HFFc6 (cell line): ENCODE measurements around the gene CRKL. TPM values are rescaled to one million over a fixed set of nuclear protein-coding genes. Genes with fewer than 3 reads are reported as not detected.

Experiments used
- DNase-seq: peaks from one replicate; pipeline ENCODE4 v3.0.0-alpha.2; 2018
- H3K27ac Mint-ChIP-seq: 2 replicates; pipeline ENCODE4 v1.8.0; 2020; ENCODE audit warnings: mild to moderate bottlenecking, mixed read lengths
- H3K27me3 Mint-ChIP-seq: 2 replicates; pipeline ENCODE4 v1.8.0; 2021; ENCODE audit warnings: mild to moderate bottlenecking, moderate library complexity, mixed read lengths; ENCODE audit not compliant: insufficient read depth
- H3K36me3 Mint-ChIP-seq: 2 replicates; pipeline ENCODE4 v1.8.0; 2021; ENCODE audit warnings: low read depth, mixed read lengths
- H3K4me1 Mint-ChIP-seq: 2 replicates; pipeline ENCODE4 v1.8.0; 2020; ENCODE audit warnings: low read depth, mixed read lengths
- H3K4me3 Mint-ChIP-seq: 2 replicates; pipeline ENCODE4 v1.8.0; 2020; ENCODE audit warnings: mild to moderate bottlenecking, moderate library complexity, mixed read lengths
- H3K9me3 Mint-ChIP-seq: 2 replicates; pipeline ENCODE4 v1.8.0; 2020; ENCODE audit warnings: mild to moderate bottlenecking, mixed read lengths
- total RNA-seq, 6 experiments: library from RNA; stranded (reverse); fragmentation: NEBNext Ultra II Directional; extraction: Animal tissue kit (Norgen Biotek cat#: 25700); gene quantifications; 2 replicates in 1 of 6; 3 replicates in 5 of 6; pipeline ENCODE4 v1.2.3, GENCODE V29; 2021
- TF ChIP-seq, protein P1 (sequence below): fragments of 200-600 bp; sonication (generic); IDR thresholded peaks from 2 replicates; pipeline ENCODE4 v1.5.0; 2021; ENCODE audit warnings: antibody characterized with exemption, mild to moderate bottlenecking

Gene CRKL
- total RNA-seq, 6 experiments from 2014 or later: 44.0 to 51.5 (median 47.6) TPM

DNA sequence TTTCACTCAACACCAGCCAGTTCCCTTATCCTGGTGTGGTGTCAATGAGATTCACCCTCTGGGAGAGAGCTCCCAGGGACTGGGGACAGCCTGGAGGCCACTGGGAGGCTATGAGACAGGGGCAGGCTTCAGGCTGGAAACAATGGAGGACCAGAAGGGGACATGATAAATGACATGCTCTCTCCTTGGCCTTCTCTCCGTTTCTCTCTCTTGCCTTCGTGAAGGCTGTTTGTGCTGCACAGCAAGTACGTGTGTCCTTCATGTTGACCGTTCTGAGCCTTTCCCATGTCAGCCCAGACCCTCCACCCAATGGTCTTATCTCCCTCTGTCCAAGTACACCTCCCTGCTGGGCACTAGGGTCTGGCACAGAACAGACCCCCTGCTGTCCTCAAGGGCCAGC, 63.3 kb downstream of the CRKL start:
- Mint-ChIP-seq H3K4me1 (peaks cover 23% of the 10 kb centered on the region), H3K27me3 (no peaks in the 10 kb centered on the region; the same call in 1 of the 2 replicates), H3K27ac (no peak overlapping the region), H3K36me3 (peaks cover 22% of the 10 kb centered on the region), H3K4me3 (no peak overlapping the region), H3K9me3 (peaks cover 16% of the 10 kb centered on the region)
- TF ChIP-seq, protein P1, sequence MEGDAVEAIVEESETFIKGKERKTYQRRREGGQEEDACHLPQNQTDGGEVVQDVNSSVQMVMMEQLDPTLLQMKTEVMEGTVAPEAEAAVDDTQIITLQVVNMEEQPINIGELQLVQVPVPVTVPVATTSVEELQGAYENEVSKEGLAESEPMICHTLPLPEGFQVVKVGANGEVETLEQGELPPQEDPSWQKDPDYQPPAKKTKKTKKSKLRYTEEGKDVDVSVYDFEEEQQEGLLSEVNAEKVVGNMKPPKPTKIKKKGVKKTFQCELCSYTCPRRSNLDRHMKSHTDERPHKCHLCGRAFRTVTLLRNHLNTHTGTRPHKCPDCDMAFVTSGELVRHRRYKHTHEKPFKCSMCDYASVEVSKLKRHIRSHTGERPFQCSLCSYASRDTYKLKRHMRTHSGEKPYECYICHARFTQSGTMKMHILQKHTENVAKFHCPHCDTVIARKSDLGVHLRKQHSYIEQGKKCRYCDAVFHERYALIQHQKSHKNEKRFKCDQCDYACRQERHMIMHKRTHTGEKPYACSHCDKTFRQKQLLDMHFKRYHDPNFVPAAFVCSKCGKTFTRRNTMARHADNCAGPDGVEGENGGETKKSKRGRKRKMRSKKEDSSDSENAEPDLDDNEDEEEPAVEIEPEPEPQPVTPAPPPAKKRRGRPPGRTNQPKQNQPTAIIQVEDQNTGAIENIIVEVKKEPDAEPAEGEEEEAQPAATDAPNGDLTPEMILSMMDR: no peak
- no peak for DNase-seq

DNA sequence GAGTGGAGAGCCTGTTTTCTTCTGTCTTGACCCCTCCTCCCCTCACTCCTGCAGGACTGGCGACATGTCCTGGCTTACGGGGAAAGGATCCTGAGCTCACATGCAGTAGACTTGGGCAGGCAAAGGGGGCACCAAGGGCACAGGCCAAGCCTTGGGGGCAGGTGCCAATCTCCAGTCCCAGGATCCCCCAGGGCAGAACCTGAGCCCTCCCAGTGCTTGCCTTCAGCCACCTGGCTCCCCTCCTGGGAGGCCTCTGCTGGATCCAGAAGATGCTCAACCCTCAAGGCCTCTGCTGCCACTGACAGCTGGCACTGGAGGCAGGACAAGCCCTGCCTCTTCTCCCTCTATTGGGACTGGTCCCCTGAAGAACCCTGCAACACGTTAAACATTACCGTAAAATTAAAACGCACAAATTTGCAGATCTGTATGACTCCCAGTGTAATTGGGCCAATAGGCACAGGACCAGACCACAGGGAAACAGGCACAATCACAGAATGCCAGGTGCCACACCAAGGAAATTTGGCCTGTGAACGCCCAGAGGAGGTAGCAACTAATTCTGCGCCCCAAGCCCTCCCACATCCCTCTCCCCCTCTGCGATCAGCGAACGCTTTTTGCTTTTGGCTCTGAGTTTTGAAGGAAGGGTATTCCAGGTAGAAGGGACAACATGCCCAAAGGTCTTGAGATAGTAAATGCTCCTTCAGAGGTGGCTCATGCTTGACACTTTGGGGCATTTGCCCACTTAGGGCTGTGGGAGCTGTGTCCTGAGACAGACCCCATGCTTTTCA, 63.9 kb downstream of the CRKL start:
- Mint-ChIP-seq H3K9me3 (peaks cover 16% of the 10 kb centered on the region), H3K36me3 (peaks cover 23% of the 10 kb centered on the region), H3K4me3 (peak overlapping the region; percentile 95), H3K27me3 (no peaks in the 10 kb centered on the region; the same call in 1 of the 2 replicates), H3K27ac (peak overlapping the region; percentile 79), H3K4me1 (peaks cover 23% of the 10 kb centered on the region)
- no peak for DNase-seq
- TF ChIP-seq, protein P1: no peak

DNA sequence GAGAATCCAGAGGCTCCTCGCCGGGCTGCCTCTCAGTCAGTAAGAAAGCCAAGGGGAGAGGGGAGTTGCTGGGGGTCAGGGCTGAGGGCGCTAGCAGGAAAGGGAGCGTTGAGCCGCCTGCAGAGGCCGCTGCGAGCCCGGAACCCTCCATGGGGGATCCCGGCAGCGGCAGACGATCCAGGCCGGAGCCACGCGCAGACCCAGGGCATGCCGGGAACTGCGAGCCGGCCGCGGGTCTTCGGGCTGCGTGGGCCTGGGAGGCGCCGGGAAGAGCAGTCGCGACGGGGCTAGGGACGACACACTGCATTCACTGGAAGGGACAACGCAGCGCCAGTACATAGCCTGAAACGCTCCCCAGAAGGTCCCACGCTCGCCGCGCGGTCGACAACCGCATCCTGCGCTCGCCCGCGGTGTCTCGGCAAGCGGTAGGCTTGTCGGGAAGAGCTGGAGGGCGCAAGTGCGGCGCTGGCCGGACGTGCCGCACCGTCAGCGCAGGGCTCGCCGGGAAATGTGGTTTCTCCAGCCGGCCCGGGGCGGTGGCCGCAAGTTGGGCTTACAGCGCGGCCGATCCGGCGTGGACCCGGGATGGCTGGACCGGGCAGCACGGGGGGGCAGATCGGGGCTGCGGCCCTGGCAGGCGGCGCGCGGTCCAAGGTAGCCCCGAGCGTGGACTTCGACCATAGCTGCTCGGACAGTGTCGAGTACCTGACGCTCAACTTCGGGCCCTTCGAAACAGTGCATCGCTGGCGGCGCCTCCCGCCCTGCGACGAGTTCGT, 64.8 kb downstream of the CRKL start, which contains the start of gene LZTR1:
Gene LZTR1, plus strand, starts transcription at position 511 of the 776 bp plus-strand sequence. Its CDS starts 75 bp downstream, at position 586.
- H3K4me3 Mint-ChIP-seq: peak within 1 kb of the TSS; percentile 95
- H3K27me3 Mint-ChIP-seq: no peaks in the 10 kb centered on the region; the same call in 1 of the 2 replicates
- peaks cover 16% of the 10 kb centered on the region for H3K9me3 Mint-ChIP-seq
- peaks cover 29% of the 10 kb centered on the region for H3K36me3 Mint-ChIP-seq
- TF ChIP-seq, protein P1: peak; percentile 75
- H3K27ac Mint-ChIP-seq: peak within 1 kb of the TSS; percentile 79
- DNase-seq: peak; percentile 72
- peaks cover 23% of the 10 kb centered on the region for H3K4me1 Mint-ChIP-seq

DNA sequence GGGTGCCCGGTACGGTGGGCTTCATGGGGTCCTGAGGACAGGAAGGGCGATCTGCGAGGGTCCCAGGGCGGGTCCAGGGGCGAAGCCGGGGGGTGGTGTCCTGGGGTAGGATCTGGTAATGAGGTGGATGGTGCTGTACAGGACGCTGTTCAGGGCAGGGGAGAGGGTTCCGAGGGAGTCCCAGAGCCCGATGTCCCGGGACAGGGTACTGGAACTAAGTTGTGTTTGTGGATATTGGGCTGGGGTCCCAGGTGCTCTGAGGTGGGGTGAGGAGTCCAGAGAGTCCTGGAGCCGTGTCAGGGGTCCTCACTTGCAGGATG, 65.3 kb downstream of the CRKL start:
- H3K27me3 Mint-ChIP-seq: no peaks in the 10 kb centered on the region; the same call in 1 of the 2 replicates
- TF ChIP-seq, protein P1: no peak
- peaks cover 29% of the 10 kb centered on the region for H3K36me3 Mint-ChIP-seq
- DNase-seq: no peak
- H3K9me3 Mint-ChIP-seq: peaks cover 16% of the 10 kb centered on the region
- H3K4me3 Mint-ChIP-seq: peak overlapping the region; percentile 95
- H3K27ac Mint-ChIP-seq: peak overlapping the region; percentile 79
- peaks cover 23% of the 10 kb centered on the region for H3K4me1 Mint-ChIP-seq

DNA sequence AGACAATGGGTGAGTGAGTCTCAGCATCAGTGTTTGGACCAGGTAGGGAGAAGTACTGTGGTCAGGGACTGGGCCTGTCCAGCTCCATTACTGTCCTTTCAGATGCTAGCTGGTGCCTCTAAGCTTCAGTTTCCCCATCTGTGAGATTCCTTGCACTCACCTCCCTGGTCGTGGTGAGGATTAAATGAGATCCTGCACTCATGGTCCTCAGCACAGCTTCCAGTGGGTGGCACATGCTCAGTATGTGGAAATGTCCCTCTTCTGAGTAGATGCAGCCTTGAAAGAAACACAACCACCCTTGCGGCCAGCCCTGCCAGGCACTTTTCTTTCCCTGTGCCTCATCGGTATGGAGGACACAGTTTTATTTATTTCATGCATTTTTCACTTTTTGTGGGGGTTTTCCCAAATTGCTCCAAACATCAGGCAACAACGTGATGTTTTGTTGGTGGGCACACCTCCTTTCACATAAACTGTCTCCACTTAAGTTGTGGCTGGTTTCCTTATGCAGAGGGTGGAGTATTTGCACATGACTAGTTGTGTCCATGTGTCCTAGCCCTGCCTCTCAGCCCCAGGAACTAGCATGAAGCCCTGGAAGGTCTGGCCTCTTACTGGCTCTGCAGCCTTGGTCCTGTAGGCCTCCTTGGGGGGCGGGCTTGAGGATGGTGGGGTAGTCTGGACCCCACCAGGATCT, 66.0 kb downstream of the CRKL start:
- peaks cover 23% of the 10 kb centered on the region for H3K4me1 Mint-ChIP-seq
- H3K36me3 Mint-ChIP-seq: peaks cover 31% of the 10 kb centered on the region
- TF ChIP-seq, protein P1: no peak
- no peaks in the 10 kb centered on the region; the same call in 1 of the 2 replicates for H3K27me3 Mint-ChIP-seq
- peaks cover 9% of the 10 kb centered on the region for H3K9me3 Mint-ChIP-seq
- H3K4me3 Mint-ChIP-seq: peak overlapping the region; percentile 95
- DNase-seq: no peak
- peak overlapping the region; percentile 79 for H3K27ac Mint-ChIP-seq
